Adipocyte (in vitro differentiated cells): ENCODE data around the gene HHATL.

ENCODE experiments used
- DNase-seq: peaks from one replicate; pipeline ENCODE4 v3.0.0-alpha.2; 2015; ENCODE audit warnings: low read depth
- H3K27me3 ChIP-seq: replicated peaks from 2 replicates; pipeline ENCODE4 v1.7.0; 2013; ENCODE audit warnings: mild to moderate bottlenecking, low read length, moderate library complexity; ENCODE audit not compliant: control insufficient read depth, insufficient read depth
- H3K36me3 ChIP-seq: 2 replicates; pipeline ENCODE4 v1.7.0; 2013; ENCODE audit warnings: low read length, mild to moderate bottlenecking, moderate library complexity; ENCODE audit not compliant: control insufficient read depth, insufficient read depth, severe bottlenecking
- H3K4me1 ChIP-seq: 2 replicates; pipeline ENCODE4 v1.7.0; 2013; ENCODE audit warnings: mild to moderate bottlenecking, low read length, moderate library complexity; ENCODE audit not compliant: control insufficient read depth, insufficient read depth
- H3K4me3 ChIP-seq: 2 replicates; pipeline ENCODE4 v1.7.0; 2013; ENCODE audit warnings: mild to moderate bottlenecking, low read length, moderate library complexity
- H3K9ac ChIP-seq: 2 replicates; pipeline ENCODE4 v1.7.0; 2013; ENCODE audit warnings: mild to moderate bottlenecking, low read length, moderate library complexity
- H3K9me3 ChIP-seq: 2 replicates; pipeline ENCODE4 v1.7.0; 2013; ENCODE audit warnings: mild to moderate bottlenecking, low read length, moderate library complexity; ENCODE audit not compliant: control insufficient read depth

The HHATL gene

GRCh38 chr3:42732829-42733459 is 30.3 kb upstream of the HHATL start:
- DNase-seq: no peak
- H3K4me1 ChIP-seq: no peaks in the 10 kb centered on the region
- no peak overlapping the region for H3K9ac ChIP-seq
- H3K36me3 ChIP-seq: no peaks in the 10 kb centered on the region
- peaks cover 4% of the 10 kb centered on the region for H3K9me3 ChIP-seq
- no peak overlapping the region for H3K4me3 ChIP-seq
- no peaks in the 10 kb centered on the region for H3K27me3 ChIP-seq

- Histone ChIP-seq H3K4me1 (no peaks in the 10 kb centered on the region), H3K4me3 (no peak overlapping the region), H3K9me3 (peaks cover 4% of the 10 kb centered on the region), H3K36me3 (no peaks in the 10 kb centered on the region), H3K9ac (no peak overlapping the region), H3K27me3 (no peaks in the 10 kb centered on the region)
- no peak for DNase-seq
Observed at GRCh38 chr3:42732196-42732828, 29.7 kb upstream of the HHATL start.

GRCh38 chr3:42731476-42732195 is 29.0 kb upstream of the HHATL start:
- no peak for DNase-seq
- no peaks in the 10 kb centered on the region for H3K4me1 ChIP-seq
- no peaks in the 10 kb centered on the region for H3K36me3 ChIP-seq
- H3K9ac ChIP-seq: no peak overlapping the region
- peaks cover 4% of the 10 kb centered on the region for H3K9me3 ChIP-seq
- H3K4me3 ChIP-seq: no peak overlapping the region
- H3K27me3 ChIP-seq: no peaks in the 10 kb centered on the region

GRCh38 chr3:42730706-42731420 is 28.3 kb upstream of the HHATL start:
- no peaks in the 10 kb centered on the region for H3K27me3 ChIP-seq
- H3K4me3 ChIP-seq: no peak overlapping the region
- no peak overlapping the region for H3K9ac ChIP-seq
- no peaks in the 10 kb centered on the region for H3K36me3 ChIP-seq
- no peak for DNase-seq
- H3K9me3 ChIP-seq: peaks cover 4% of the 10 kb centered on the region
- H3K4me1 ChIP-seq: no peaks in the 10 kb centered on the region

- no peaks in the 10 kb centered on the region for H3K27me3 ChIP-seq
- peaks cover 4% of the 10 kb centered on the region for H3K9me3 ChIP-seq
- no peak for DNase-seq
- no peak overlapping the region for H3K9ac ChIP-seq
- no peaks in the 10 kb centered on the region for H3K4me1 ChIP-seq
- no peaks in the 10 kb centered on the region for H3K36me3 ChIP-seq
- H3K4me3 ChIP-seq: no peak overlapping the region
Observed at GRCh38 chr3:42730294-42730693, 27.7 kb upstream of the HHATL start.

GRCh38 chr3:42729404-42730145 is 27.0 kb upstream of the HHATL start:
- Histone ChIP-seq H3K9me3 (peaks cover 4% of the 10 kb centered on the region), H3K36me3 (no peaks in the 10 kb centered on the region), H3K4me3 (no peak overlapping the region), H3K4me1 (no peaks in the 10 kb centered on the region), H3K27me3 (no peaks in the 10 kb centered on the region), H3K9ac (no peak overlapping the region)
- no peak for DNase-seq

GRCh38 chr3:42728668-42729364 is 26.2 kb upstream of the HHATL start:
- DNase-seq: no peak
- no peaks in the 10 kb centered on the region for H3K4me1 ChIP-seq
- H3K9ac ChIP-seq: no peak overlapping the region
- H3K36me3 ChIP-seq: no peaks in the 10 kb centered on the region
- H3K4me3 ChIP-seq: no peak overlapping the region
- H3K27me3 ChIP-seq: no peaks in the 10 kb centered on the region
- peaks cover 4% of the 10 kb centered on the region for H3K9me3 ChIP-seq

- Histone ChIP-seq H3K36me3 (no peaks in the 10 kb centered on the region), H3K4me1 (no peaks in the 10 kb centered on the region), H3K4me3 (no peak overlapping the region), H3K9me3 (peaks cover 4% of the 10 kb centered on the region), H3K27me3 (no peaks in the 10 kb centered on the region), H3K9ac (no peak overlapping the region)
- DNase-seq: no peak
Observed at GRCh38 chr3:42728056-42728455, 25.5 kb upstream of the HHATL start.

GRCh38 chr3:42725454-42725853 is 22.9 kb upstream of the HHATL start:
- H3K4me1 ChIP-seq: no peaks in the 10 kb centered on the region
- DNase-seq: no peak
- H3K9me3 ChIP-seq: peaks cover 4% of the 10 kb centered on the region
- no peaks in the 10 kb centered on the region for H3K36me3 ChIP-seq
- no peak overlapping the region for H3K4me3 ChIP-seq
- no peak overlapping the region for H3K9ac ChIP-seq
- H3K27me3 ChIP-seq: no peaks in the 10 kb centered on the region

GRCh38 chr3:42723219-42723618 is 20.6 kb upstream of the HHATL start:
- H3K4me3 ChIP-seq: no peak overlapping the region
- H3K27me3 ChIP-seq: no peaks in the 10 kb centered on the region
- no peak for DNase-seq
- no peaks in the 10 kb centered on the region for H3K9me3 ChIP-seq
- H3K36me3 ChIP-seq: no peaks in the 10 kb centered on the region
- no peak overlapping the region for H3K9ac ChIP-seq
- H3K4me1 ChIP-seq: no peaks in the 10 kb centered on the region
